GM12864 (cell line): ENCODE results near the gene SNTG2.

ENCODE experiments used
- DNase-seq: peaks from one replicate; pipeline ENCODE4 v3.0.0-alpha.2; 2011; ENCODE audit warnings: low read depth
- H3K4me3 ChIP-seq: 2 replicates; pipeline ENCODE4 v1.5.1; 2011; ENCODE audit warnings: mild to moderate bottlenecking, low read depth, low read length, control low read depth
- CTCF ChIP-seq: IDR thresholded peaks from 2 replicates; pipeline ENCODE4 v1.5.1; 2011; ENCODE audit warnings: low read depth, mild to moderate bottlenecking, moderate library complexity, low read length, control low read depth, inconsistent platforms; ENCODE audit errors: missing control alignments

Gene SNTG2

GRCh38 chr2:933734-934295, 16.8 kb upstream of the SNTG2 start:
- no peak for TF ChIP-seq CTCF
- no peak overlapping the region for H3K4me3 ChIP-seq
- no peak for DNase-seq

- H3K4me3 ChIP-seq = no peak overlapping the region
- DNase-seq = no peak
- no peak for TF ChIP-seq CTCF
Observed at GRCh38 chr2:937530-937929, 13.1 kb upstream of the SNTG2 start.

GRCh38 chr2:938181-939005, 12.3 kb upstream of the SNTG2 start:
- no peak for DNase-seq
- H3K4me3 ChIP-seq = no peak overlapping the region
- no peak for TF ChIP-seq CTCF

- no peak for DNase-seq
- no peak overlapping the region for H3K4me3 ChIP-seq
- no peak for TF ChIP-seq CTCF
Observed at GRCh38 chr2:939936-940601, 10.6 kb upstream of the SNTG2 start.

- H3K4me3 ChIP-seq = no peak overlapping the region
- DNase-seq = no peak
- TF ChIP-seq CTCF = no peak
Observed at GRCh38 chr2:941871-942270, 8.8 kb upstream of the SNTG2 start.

- no peak for DNase-seq
- H3K4me3 ChIP-seq = no peak overlapping the region
- no peak for TF ChIP-seq CTCF
Observed at GRCh38 chr2:942775-943460, 7.7 kb upstream of the SNTG2 start.
